ENCODE measurements around the gene TEX47. TPM values are rescaled to one million over a fixed set of nuclear protein-coding genes. Genes with fewer than 3 reads are reported as not detected.

The TEX47 gene
- total and polyA plus RNA-seq, 4 donors, result not detected

- H3K9ac ChIP-seq (ENCODE audit: insufficient read depth in 1 of 2, low read length in 2 of 2), result no peak overlapping the region
- DNase-seq (peak in 2 of 3 donors; percentile 6 to 17), ATAC-seq (ENCODE audit: insufficient read depth, low FRiP score) (no peak)
- no peak overlapping the region for H3K27ac ChIP-seq (ENCODE audit: low read depth in 1 of 2, low read length in 1 of 2)
- H3K4me3 ChIP-seq, result no peak overlapping the region
- TF ChIP-seq CTCF (IDR thresholded peaks at IDR 0.05; ENCODE audit: control extremely low read depth, extremely low read depth), result no peak
- no peaks in the 10 kb centered on the region for H3K36me3 ChIP-seq (ENCODE audit: control insufficient read depth in 4 of 4, insufficient read depth in 4 of 4, low read length in 4 of 4)
- H3K4me1 ChIP-seq (ENCODE audit: control insufficient read depth in 5 of 5, insufficient read depth in 5 of 5, low read length in 5 of 5), result no peaks in the 10 kb centered on the region
- H3K9me3 ChIP-seq (ENCODE audit: control insufficient read depth in 4 of 4, insufficient read depth in 3 of 4, low read length in 3 of 4), result no peaks in the 10 kb centered on the region
- WGBS, 2 donors, result 67 to 71% methylated on average over 2 of the region's 2 CpGs
- H3K27me3 ChIP-seq (ENCODE audit: control insufficient read depth in 3 of 3, insufficient read depth in 3 of 3, low read length in 2 of 3), result no peaks in the 10 kb centered on the region
These were observed 6.0 kb downstream of the TEX47 start for GRCh38 chr7:88789480-88790064.

GRCh38 chr7:88787777-88788176, 7.8 kb downstream of the TEX47 start:
- no peak overlapping the region for H3K9ac ChIP-seq (ENCODE audit: insufficient read depth in 1 of 2, low read length in 2 of 2)
- WGBS, 2 donors, result 72 to 79% methylated on average over 2 of the region's 2 CpGs
- ATAC-seq (ENCODE audit: insufficient read depth, low FRiP score) (no peak), DNase-seq (no peak)
- no peaks in the 10 kb centered on the region for H3K9me3 ChIP-seq (ENCODE audit: control insufficient read depth in 4 of 4, insufficient read depth in 3 of 4, low read length in 3 of 4)
- H3K36me3 ChIP-seq (ENCODE audit: control insufficient read depth in 4 of 4, insufficient read depth in 4 of 4, low read length in 4 of 4), result no peaks in the 10 kb centered on the region
- H3K27me3 ChIP-seq (ENCODE audit: control insufficient read depth in 3 of 3, insufficient read depth in 3 of 3, low read length in 2 of 3), result no peaks in the 10 kb centered on the region
- no peak overlapping the region for H3K4me3 ChIP-seq
- no peak for TF ChIP-seq CTCF (IDR thresholded peaks at IDR 0.05; ENCODE audit: control extremely low read depth, extremely low read depth)
- no peaks in the 10 kb centered on the region for H3K4me1 ChIP-seq (ENCODE audit: control insufficient read depth in 5 of 5, insufficient read depth in 5 of 5, low read length in 5 of 5)
- no peak overlapping the region for H3K27ac ChIP-seq (ENCODE audit: low read depth in 1 of 2, low read length in 1 of 2)

- no peak for ATAC-seq (ENCODE audit: insufficient read depth, low FRiP score)
These were observed 19.7 kb downstream of the TEX47 start for GRCh38 chr7:88775838-88776237.

More at GRCh38 chr7:88775838-88776237, 19.7 kb downstream of the TEX47 start:
- Histone ChIP-seq H3K36me3 (ENCODE audit: control insufficient read depth in 4 of 4, insufficient read depth in 4 of 4, low read length in 4 of 4) (no peaks in the 10 kb centered on the region), H3K9ac (ENCODE audit: insufficient read depth in 1 of 2, low read length in 2 of 2) (no peak overlapping the region), H3K4me1 (ENCODE audit: control insufficient read depth in 5 of 5, insufficient read depth in 5 of 5, low read length in 5 of 5) (no peaks in the 10 kb centered on the region), H3K4me3 (no peak overlapping the region), H3K27me3 (ENCODE audit: control insufficient read depth in 3 of 3, insufficient read depth in 3 of 3, low read length in 2 of 3) (no peaks in the 10 kb centered on the region), H3K9me3 (ENCODE audit: control insufficient read depth in 4 of 4, insufficient read depth in 3 of 4, low read length in 3 of 4) (no peaks in the 10 kb centered on the region), H3K27ac (ENCODE audit: low read depth in 1 of 2, low read length in 1 of 2) (no peak overlapping the region)
- DNase-seq, result peak in 2 of 3 donors; percentile 8 to 13
- TF ChIP-seq CTCF (IDR thresholded peaks at IDR 0.05; ENCODE audit: control extremely low read depth, extremely low read depth), result no peak

Measured in lung (tissue), 12 donors.